B cell (primary cell): ENCODE results near the gene CHST8. TPM values are rescaled to one million over a fixed set of nuclear protein-coding genes. Genes with fewer than 3 reads are reported as not detected.

Experiments
- ATAC-seq: fragments of 200-7000 bp; cut with Tn5 transposase; one replicate; pipeline ENCODE4 v1.10.0; 2021; ENCODE audit warnings: low read depth, mild to moderate bottlenecking, moderate number of reproducible peaks, moderate library complexity
- CTCF ChIA-PET: fragments of 350-600 bp; sonication (Branson Sonifier 250); formaldehyde crosslinking; loops from one replicate; lab custom pipeline; 2021; ENCODE audit warnings: antibody characterized with exemption, inconsistent platforms; lab: Charles Lee
- POLR2A ChIA-PET: fragments of 350-600 bp; sonication (Branson Sonifier 250); formaldehyde crosslinking; loops from one replicate; lab custom pipeline; 2021; ENCODE audit warnings: antibody characterized with exemption; lab: Charles Lee
- DNase-seq: peaks from one replicate; pipeline ENCODE4 v3.0.0; 2013
- H2AFZ ChIP-seq: 2 replicates; pipeline ENCODE4 v1.6.1; 2012; ENCODE audit warnings: mild to moderate bottlenecking, low read depth, low read length; ENCODE audit not compliant: insufficient read depth, poor library complexity, severe bottlenecking
- H3K27ac ChIP-seq, 2 donors: 1 replicate in 1 of 2; 2 replicates in 1 of 2; pipeline ENCODE4 v1.5.1; 2012 to 2013; ENCODE audit warnings: low read length in 2 of 2, mild to moderate bottlenecking in 2 of 2, moderate library complexity in 1 of 2
- H3K27me3 ChIP-seq, 4 experiments: fragments of 200-600 bp in 1 of 4; sonication (generic) in 1 of 4; replicated peaks in 1 of 4; 1 replicate in 2 of 4; 2 replicates in 2 of 4; pipeline versions ENCODE4 v1.6.1 to v1.7.0; 2013 to 2016; ENCODE audit warnings: low read length in 3 of 4, mild to moderate bottlenecking in 2 of 4, mixed read lengths in 1 of 4, moderate library complexity in 1 of 4; ENCODE audit not compliant: insufficient read depth in 4 of 4, control insufficient read depth in 3 of 4; ENCODE audit errors: control extremely low read depth in 1 of 4
- H3K36me3 ChIP-seq, 2 experiments: replicated peaks in 1 of 2; 1 replicate in 1 of 2; 2 replicates in 1 of 2; pipeline versions ENCODE4 v1.6.1 to v1.7.1; 2013; ENCODE audit warnings: low read length in 1 of 2; ENCODE audit not compliant: insufficient read depth in 2 of 2, control insufficient read depth in 1 of 2; ENCODE audit errors: control extremely low read depth in 1 of 2, extremely low read depth in 1 of 2
- H3K4me1 ChIP-seq, 2 donors: fragments of 200-600 bp in 1 of 2; sonication (generic) in 1 of 2; 1 replicate in 1 of 2; 2 replicates in 1 of 2; pipeline versions ENCODE4 v1.5.1 to v1.6.1; 2013 to 2017; ENCODE audit warnings: low read length in 2 of 2; ENCODE audit not compliant: control insufficient read depth in 2 of 2, insufficient read depth in 2 of 2
- H3K4me2 ChIP-seq: replicated peaks from 2 replicates; pipeline ENCODE3; 2012; ENCODE audit warnings: mild to moderate bottlenecking, low read depth, low read length; ENCODE audit not compliant: poor library complexity, severe bottlenecking
- H3K4me3 ChIP-seq, 5 experiments: fragments of 200-600 bp in 1 of 5; sonication (generic) in 1 of 5; 1 replicate in 3 of 5; 2 replicates in 2 of 5; pipeline versions ENCODE4 v1.5.1 to v1.7.0; 2011 to 2016; ENCODE audit warnings: low read length in 4 of 5, mild to moderate bottlenecking in 4 of 5, low read depth in 2 of 5, control low read depth in 1 of 5, moderate library complexity in 1 of 5; ENCODE audit not compliant: insufficient read depth in 1 of 5; ENCODE audit errors: control extremely low read depth in 1 of 5, extremely low read depth in 1 of 5
- H3K79me2 ChIP-seq: fragments of 200-600 bp; sonication (generic); one replicate; pipeline ENCODE4 v1.6.0; 2016; ENCODE audit warnings: low read length; ENCODE audit not compliant: control insufficient read depth, insufficient read depth
- H3K9ac ChIP-seq: fragments of 200-600 bp; sonication (generic); 2 replicates; pipeline ENCODE4 v1.6.1; 2017; ENCODE audit warnings: mild to moderate bottlenecking, low read length, moderate library complexity
- H3K9me3 ChIP-seq, 3 donors: one replicate each; pipeline versions ENCODE4 v1.6.1 to v1.7.1; 2013; ENCODE audit warnings: low read length in 2 of 3; ENCODE audit not compliant: control insufficient read depth in 2 of 3, insufficient read depth in 1 of 3; ENCODE audit errors: control extremely low read depth in 1 of 3
- H4K20me1 ChIP-seq: 2 replicates; pipeline ENCODE4 v1.6.0; 2012; ENCODE audit warnings: mild to moderate bottlenecking, low read length; ENCODE audit not compliant: insufficient read depth, control insufficient read depth, poor library complexity, severe bottlenecking
- H3K27ac Mint-ChIP-seq: one replicate; pipeline ENCODE4 v1.8.0; 2021; ENCODE audit warnings: mixed read lengths
- H3K27me3 Mint-ChIP-seq: one replicate; pipeline ENCODE4 v1.8.0; 2021; ENCODE audit warnings: mixed read lengths
- H3K4me1 Mint-ChIP-seq: one replicate; pipeline ENCODE4 v1.8.0; 2021; ENCODE audit warnings: mixed read lengths
- H3K4me3 Mint-ChIP-seq: one replicate; pipeline ENCODE4 v1.8.0; 2021; ENCODE audit warnings: mixed read lengths
- H3K9me3 Mint-ChIP-seq: one replicate; pipeline ENCODE4 v1.8.0; 2022; ENCODE audit warnings: mixed read lengths; ENCODE audit not compliant: insufficient read depth
- CTCF ChIP-seq: fragments of 200-600 bp; IDR thresholded peaks from one replicate; pipeline ENCODE4 v1.8.0; 2022; ENCODE audit warnings: antibody characterized with exemption, mild to moderate bottlenecking
- EZH2 ChIP-seq: IDR thresholded peaks from 2 replicates; pipeline ENCODE4 v1.6.1; 2012; ENCODE audit warnings: borderline replicate concordance, low read depth, mild to moderate bottlenecking, moderate library complexity, low read length; ENCODE audit not compliant: insufficient read depth, poor library complexity, severe bottlenecking
- WGBS: methylation state at CpG from one replicate; pipeline ENCODE4 v1.1.5; 2013; ENCODE audit warnings: missing lambda C conversion rate; ENCODE audit not compliant: insufficient coverage; 5-methylcytosine and 5-hydroxymethylcytosine counted together
- intact Hi-C: fragments of 100-400 bp; cut with micrococcal nuclease; formaldehyde crosslinking; loops from one replicate; pipeline ENCODE4 v1.10.0; 2022
- polyA plus RNA-seq: library from polyadenylated mRNA; depleted of rRNA; stranded (reverse); fragments of >200 nt; gene quantifications from 2 replicates; pipeline ENCODE4 v1.2.3, GENCODE V29; 2012
- total RNA-seq, 2 donors: library from RNA; stranded (reverse); fragments of 120-200 nt in 1 of 2; gene quantifications; 1 replicate in 1 of 2; 2 replicates in 1 of 2; pipeline versions ENCODE4 v1.2.3 to v1.2.4, GENCODE V29; 2013 to 2022

Gene CHST8
- total and polyA plus RNA-seq, 2 donors (not counting 1 experiment from before 2014, with no cell fraction given): not detected

- no peak overlapping the region for H3K4me3 ChIP-seq
- no peak for TF ChIP-seq EZH2
- TF ChIP-seq CTCF: no peak
- DNase-seq (no peak), ATAC-seq (no peak)
- H3K27me3 Mint-ChIP-seq: peaks cover 4% of the 10 kb centered on the region
- H3K9me3 ChIP-seq: no peaks in the 10 kb centered on the region
- H3K27me3 ChIP-seq: no peaks in the 10 kb centered on the region
- H3K27ac Mint-ChIP-seq: no peak overlapping the region
- H3K4me3 Mint-ChIP-seq: no peak overlapping the region
- intact Hi-C loops: no loop called here
- no peaks in the 10 kb centered on the region for H3K4me1 Mint-ChIP-seq
- H3K36me3 ChIP-seq: no peaks in the 10 kb centered on the region
- 83% methylated on average over 18 of the region's 26 CpGs for WGBS
- no peak overlapping the region for H3K27ac ChIP-seq
- no peak overlapping the region for H3K9ac ChIP-seq
- ChIA-PET POLR2A (no interaction called here), CTCF (no interaction called here)
- H4K20me1 ChIP-seq: no peaks in the 10 kb centered on the region
- H3K9me3 Mint-ChIP-seq: no peaks in the 10 kb centered on the region
- H3K4me1 ChIP-seq: no peaks in the 10 kb centered on the region
- H3K79me2 ChIP-seq: no peaks in the 10 kb centered on the region
- H3K4me2 ChIP-seq: no peak overlapping the region
- no peak overlapping the region for H2AFZ ChIP-seq
Observed at GRCh38 chr19:33755099-33756035, 133.6 kb downstream of the CHST8 start.

- intact Hi-C loops: no loop called here
- Histone ChIP-seq H3K27ac (no peak overlapping the region), H3K27me3 (no peaks in the 10 kb centered on the region), H3K9ac (no peak overlapping the region), H3K79me2 (no peaks in the 10 kb centered on the region), H4K20me1 (no peaks in the 10 kb centered on the region), H3K4me3 (no peak overlapping the region), H3K9me3 (no peaks in the 10 kb centered on the region), H2AFZ (no peak overlapping the region), H3K36me3 (no peaks in the 10 kb centered on the region), H3K4me1 (no peaks in the 10 kb centered on the region), H3K4me2 (no peak overlapping the region)
- WGBS: 92% methylated on average over 11 of the region's 11 CpGs
- TF ChIP-seq EZH2 (no peak), CTCF (no peak)
- Mint-ChIP-seq H3K27ac (no peak overlapping the region), H3K4me1 (no peaks in the 10 kb centered on the region), H3K27me3 (peaks cover 4% of the 10 kb centered on the region), H3K4me3 (no peak overlapping the region), H3K9me3 (no peaks in the 10 kb centered on the region)
- ChIA-PET POLR2A (no interaction called here), CTCF (no interaction called here)
- ATAC-seq (no peak), DNase-seq (no peak)
Observed at GRCh38 chr19:33756177-33756576, 134.4 kb downstream of the CHST8 start.
